ENCODE data around the gene FSD2.
"Not testable (repeated sequence)": the region's sequence is repeated elsewhere in the genome, so short reads cannot be mapped to it uniquely, and the experiment has no call there.

Gene FSD2

GRCh38 chr15:82831894-82832600, 26.2 kb upstream of the FSD2 start:
- DNase-seq (ENCODE audit: low read depth, low spot score): no peak
- peak overlapping the region; percentile 91 for H3K27ac ChIP-seq

- H3K27ac ChIP-seq: peak overlapping the region; percentile 91
- DNase-seq (ENCODE audit: low read depth, low spot score): no peak
Measured at GRCh38 chr15:82830427-82831173, 24.7 kb upstream of the FSD2 start.

- DNase-seq (ENCODE audit: low read depth, low spot score): no peak
- no peak overlapping the region for H3K27ac ChIP-seq
Measured at GRCh38 chr15:82829234-82829633, 23.4 kb upstream of the FSD2 start.

- no peak for DNase-seq (ENCODE audit: low read depth, low spot score)
- H3K27ac ChIP-seq: peak overlapping the region; percentile 21
Measured at GRCh38 chr15:82828075-82828474, 22.2 kb upstream of the FSD2 start.

- DNase-seq (ENCODE audit: low read depth, low spot score): no peak
- no peak overlapping the region for H3K27ac ChIP-seq
Measured at GRCh38 chr15:82823049-82823448, 17.2 kb upstream of the FSD2 start.

- not testable (repeated sequence) for H3K27ac ChIP-seq; DNase-seq (ENCODE audit: low read depth, low spot score)
Measured at GRCh38 chr15:82821851-82822250, 16.0 kb upstream of the FSD2 start.

- H3K27ac ChIP-seq; DNase-seq (ENCODE audit: low read depth, low spot score): not testable (repeated sequence)
Measured at GRCh38 chr15:82821396-82821795, 15.5 kb upstream of the FSD2 start.

- no peak for DNase-seq (ENCODE audit: low read depth, low spot score)
- H3K27ac ChIP-seq: no peak overlapping the region
Measured at GRCh38 chr15:82820128-82820527, 14.3 kb upstream of the FSD2 start.

GRCh38 chr15:82812994-82813393, 7.1 kb upstream of the FSD2 start:
- DNase-seq (ENCODE audit: low read depth, low spot score): no peak
- H3K27ac ChIP-seq: no peak overlapping the region

GRCh38 chr15:82810890-82811426, 5.1 kb upstream of the FSD2 start:
- H3K27ac ChIP-seq: peak overlapping the region; percentile 97
- no peak for DNase-seq (ENCODE audit: low read depth, low spot score)

- DNase-seq (ENCODE audit: low read depth, low spot score): no peak
- peak overlapping the region; percentile 97 for H3K27ac ChIP-seq
Measured at GRCh38 chr15:82810061-82810889, 4.4 kb upstream of the FSD2 start.

- peak; percentile 98 for DNase-seq (ENCODE audit: low read depth, low spot score)
- H3K27ac ChIP-seq: peak within 1 kb of the TSS; percentile 97
Measured at GRCh38 chr15:82809308-82810060, 3.6 kb upstream of the FSD2 start, which contains the start of gene WHAMM. TSS of gene WHAMM (plus strand) at chr15:82809628. CDS start at chr15:82809727, 99 bp downstream.

GRCh38 chr15:82808634-82809041, 2.8 kb upstream of the FSD2 start:
- H3K27ac ChIP-seq: peak overlapping the region; percentile 97
- no peak for DNase-seq (ENCODE audit: low read depth, low spot score)

- H3K27ac ChIP-seq: peak overlapping the region; percentile 97
- DNase-seq (ENCODE audit: low read depth, low spot score): no peak
Measured at GRCh38 chr15:82807920-82808633, 2.2 kb upstream of the FSD2 start.

GRCh38 chr15:82804575-82804949, 1.3 kb downstream of the FSD2 start:
- peak; percentile 76 for DNase-seq (ENCODE audit: low read depth, low spot score)
- peak overlapping the region; percentile 37 for H3K27ac ChIP-seq

GRCh38 chr15:82803793-82804574, 1.9 kb downstream of the FSD2 start:
- peak overlapping the region; percentile 37 for H3K27ac ChIP-seq
- DNase-seq (ENCODE audit: low read depth, low spot score): no peak

GRCh38 chr15:82802497-82802896, 3.4 kb downstream of the FSD2 start:
- DNase-seq (ENCODE audit: low read depth, low spot score): no peak
- H3K27ac ChIP-seq: no peak overlapping the region

- no peak overlapping the region for H3K27ac ChIP-seq
- no peak for DNase-seq (ENCODE audit: low read depth, low spot score)
Measured at GRCh38 chr15:82799183-82799841, 6.6 kb downstream of the FSD2 start.
